Measurements from ENCODE around the gene RNF135. TPM values are rescaled to one million over a fixed set of nuclear protein-coding genes. Genes with fewer than 3 reads are reported as not detected.
"Not testable (repeated sequence)": the region's sequence is repeated elsewhere in the genome, so short reads cannot be mapped to it uniquely, and the experiment has no call there.

The RNF135 gene
- total RNA-seq, 1 donor from 2014 or later, result 4.6 TPM

GRCh38 chr17:30926516-30926915 lies 44.3 kb upstream of the RNF135 start:
- H3K27me3 ChIP-seq (ENCODE audit: low read depth), result peaks cover 64% of the 10 kb centered on the region
- DNase-seq, result no peak
- intact Hi-C loops (cut with micrococcal nuclease), result no loop called here
- no peak overlapping the region for H3K27ac ChIP-seq (replicated peaks)
- TF ChIP-seq, protein P1, sequence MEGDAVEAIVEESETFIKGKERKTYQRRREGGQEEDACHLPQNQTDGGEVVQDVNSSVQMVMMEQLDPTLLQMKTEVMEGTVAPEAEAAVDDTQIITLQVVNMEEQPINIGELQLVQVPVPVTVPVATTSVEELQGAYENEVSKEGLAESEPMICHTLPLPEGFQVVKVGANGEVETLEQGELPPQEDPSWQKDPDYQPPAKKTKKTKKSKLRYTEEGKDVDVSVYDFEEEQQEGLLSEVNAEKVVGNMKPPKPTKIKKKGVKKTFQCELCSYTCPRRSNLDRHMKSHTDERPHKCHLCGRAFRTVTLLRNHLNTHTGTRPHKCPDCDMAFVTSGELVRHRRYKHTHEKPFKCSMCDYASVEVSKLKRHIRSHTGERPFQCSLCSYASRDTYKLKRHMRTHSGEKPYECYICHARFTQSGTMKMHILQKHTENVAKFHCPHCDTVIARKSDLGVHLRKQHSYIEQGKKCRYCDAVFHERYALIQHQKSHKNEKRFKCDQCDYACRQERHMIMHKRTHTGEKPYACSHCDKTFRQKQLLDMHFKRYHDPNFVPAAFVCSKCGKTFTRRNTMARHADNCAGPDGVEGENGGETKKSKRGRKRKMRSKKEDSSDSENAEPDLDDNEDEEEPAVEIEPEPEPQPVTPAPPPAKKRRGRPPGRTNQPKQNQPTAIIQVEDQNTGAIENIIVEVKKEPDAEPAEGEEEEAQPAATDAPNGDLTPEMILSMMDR (IDR thresholded peaks at IDR 0.05; ENCODE audit: borderline replicate concordance), result no peak
- no peak overlapping the region for H3K4me3 ChIP-seq
- H3K9me3 ChIP-seq (replicated peaks), result no peaks in the 10 kb centered on the region
- peaks cover 14% of the 10 kb centered on the region for H3K4me1 ChIP-seq
- H3K36me3 ChIP-seq, result peaks cover 3% of the 10 kb centered on the region

GRCh38 chr17:30927756-30928155 lies 43.1 kb upstream of the RNF135 start:
- peaks cover 58% of the 10 kb centered on the region for H3K27me3 ChIP-seq (ENCODE audit: low read depth)

GRCh38 chr17:30928584-30928983 lies 42.3 kb upstream of the RNF135 start:
- Histone ChIP-seq H3K27ac (replicated peaks) (no peak overlapping the region), H3K27me3 (ENCODE audit: low read depth) (peaks cover 50% of the 10 kb centered on the region), H3K4me1 (no peaks in the 10 kb centered on the region), H3K4me3 (no peak overlapping the region), H3K9me3 (replicated peaks) (no peaks in the 10 kb centered on the region), H3K36me3 (peaks cover 3% of the 10 kb centered on the region)
- intact Hi-C loops (cut with micrococcal nuclease), result no loop called here
- TF ChIP-seq, protein P1 (IDR thresholded peaks at IDR 0.05; ENCODE audit: borderline replicate concordance), result no peak
- DNase-seq, result no peak

More at GRCh38 chr17:30927756-30928155, 43.1 kb upstream of the RNF135 start:
- Histone ChIP-seq H3K4me1 (peaks cover 2% of the 10 kb centered on the region), H3K27ac (replicated peaks) (no peak overlapping the region), H3K9me3 (replicated peaks) (no peaks in the 10 kb centered on the region), H3K36me3 (peaks cover 3% of the 10 kb centered on the region), H3K4me3 (no peak overlapping the region)
- intact Hi-C loops (cut with micrococcal nuclease), result no loop called here
- DNase-seq, result no peak
- TF ChIP-seq, protein P1 (IDR thresholded peaks at IDR 0.05; ENCODE audit: borderline replicate concordance), result no peak

DNA sequence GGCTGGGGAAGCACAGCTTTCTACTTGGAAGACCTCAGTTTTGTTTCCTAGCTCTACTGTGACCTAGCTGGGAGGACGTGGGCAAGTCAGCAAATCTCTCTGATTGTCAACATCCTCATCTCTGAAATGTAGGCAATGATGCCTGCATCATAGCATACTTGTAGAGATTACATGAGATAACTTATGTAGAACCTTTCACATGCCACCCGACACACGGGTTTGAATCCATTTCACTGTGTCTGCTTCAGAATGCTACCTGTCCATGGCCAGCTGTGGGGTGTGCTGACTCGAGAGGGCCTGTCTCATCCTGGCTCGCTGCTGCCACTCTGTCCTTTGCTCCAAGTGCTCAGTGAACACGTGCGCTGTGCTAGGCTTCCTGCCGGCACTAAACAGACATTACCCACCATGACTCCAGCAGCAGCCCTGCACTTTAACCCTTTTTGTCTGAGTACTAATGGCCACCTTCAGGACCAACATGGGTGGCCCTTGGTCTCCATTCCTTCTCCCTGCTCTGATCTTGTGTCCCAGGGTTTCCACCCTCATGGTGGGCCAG lies 41.7 kb upstream of the RNF135 start:
- intact Hi-C loops (cut with micrococcal nuclease), result no loop called here
- peaks cover 3% of the 10 kb centered on the region for H3K36me3 ChIP-seq
- no peak for DNase-seq
- H3K4me3 ChIP-seq, result no peak overlapping the region
- peaks cover 44% of the 10 kb centered on the region for H3K27me3 ChIP-seq (ENCODE audit: low read depth)
- H3K9me3 ChIP-seq (replicated peaks), result no peaks in the 10 kb centered on the region
- TF ChIP-seq, protein P1 (IDR thresholded peaks at IDR 0.05; ENCODE audit: borderline replicate concordance), result no peak
- H3K4me1 ChIP-seq, result no peaks in the 10 kb centered on the region
- no peak overlapping the region for H3K27ac ChIP-seq (replicated peaks)

DNA sequence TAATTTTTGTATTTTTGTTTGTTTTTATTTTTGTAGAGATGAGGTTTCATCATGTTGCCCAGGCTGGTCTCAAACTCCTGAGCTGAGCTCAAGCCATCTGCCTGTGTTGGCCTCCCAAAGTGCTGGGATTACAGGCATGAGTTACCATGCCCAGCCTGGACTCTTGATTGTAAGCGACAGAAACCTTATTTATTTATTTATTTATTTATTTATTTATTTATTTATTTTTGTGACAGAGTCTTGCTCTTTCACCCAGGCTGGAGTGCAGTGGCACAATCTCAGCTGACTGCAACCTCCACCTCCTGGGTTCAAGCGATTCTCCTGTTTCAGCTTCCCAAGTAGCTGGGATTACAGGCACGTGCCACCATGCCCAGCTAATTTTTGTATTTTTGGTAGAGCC lies 41.0 kb upstream of the RNF135 start:
- DNase-seq; H3K4me3 ChIP-seq; H3K4me1 ChIP-seq; H3K36me3 ChIP-seq; H3K27ac ChIP-seq (replicated peaks); H3K9me3 ChIP-seq (replicated peaks); intact Hi-C loops (cut with micrococcal nuclease): not testable (repeated sequence)
- peaks cover 37% of the 10 kb centered on the region for H3K27me3 ChIP-seq (ENCODE audit: low read depth)

DNA sequence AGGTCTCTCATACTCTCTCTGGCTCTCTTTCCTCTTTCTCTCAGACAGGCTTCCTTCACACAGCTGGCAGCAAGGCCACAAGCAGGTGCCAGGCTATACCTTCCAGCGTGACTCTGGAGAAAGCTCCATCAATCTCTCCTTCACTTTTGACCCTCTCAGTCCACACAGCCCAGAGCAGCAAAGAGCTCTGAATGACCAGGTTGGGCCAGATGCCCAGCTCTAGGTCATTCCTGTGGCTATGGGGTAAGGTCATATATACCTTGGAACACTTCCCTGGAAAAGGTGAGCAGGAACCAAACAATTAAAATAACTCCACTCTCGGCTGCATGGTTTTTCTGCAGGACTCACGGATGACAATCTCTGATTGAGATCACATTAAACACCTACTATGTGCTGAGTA lies 40.3 kb upstream of the RNF135 start:
- Histone ChIP-seq H3K27ac (replicated peaks) (no peak overlapping the region), H3K9me3 (replicated peaks) (no peaks in the 10 kb centered on the region), H3K36me3 (peaks cover 8% of the 10 kb centered on the region), H3K4me3 (no peak overlapping the region), H3K4me1 (no peaks in the 10 kb centered on the region), H3K27me3 (ENCODE audit: low read depth) (peaks cover 30% of the 10 kb centered on the region)
- no peak for DNase-seq
- TF ChIP-seq, protein P1 (IDR thresholded peaks at IDR 0.05; ENCODE audit: borderline replicate concordance), result no peak
- intact Hi-C loops (cut with micrococcal nuclease), result no loop called here

- H3K4me1 ChIP-seq; intact Hi-C loops (cut with micrococcal nuclease): not testable (repeated sequence)
Observed at GRCh38 chr17:30931582-30931981, 39.3 kb upstream of the RNF135 start.

More at GRCh38 chr17:30931582-30931981, 39.3 kb upstream of the RNF135 start:
- H3K27me3 ChIP-seq (ENCODE audit: low read depth), result peaks cover 20% of the 10 kb centered on the region
- not testable (repeated sequence) for H3K36me3 ChIP-seq; H3K4me3 ChIP-seq; H3K9me3 ChIP-seq (replicated peaks); H3K27ac ChIP-seq (replicated peaks); DNase-seq
